ENCODE results near the gene LNX1.

- no peak for TF ChIP-seq POLR2AphosphoS5 (IDR thresholded peaks at IDR 0.05)
- no peak for TF ChIP-seq CTCF (IDR thresholded peaks at IDR 0.05)
- no peak for TF ChIP-seq EP300 (IDR thresholded peaks at IDR 0.05)
- TF ChIP-seq POLR2A (IDR thresholded peaks at IDR 0.05; ENCODE audit: low read depth), result no peak
These were observed 110.4 kb downstream of the LNX1 start for GRCh38 chr4:53480909-53481308.

Data from esophagus muscularis mucosa (tissue), 4 donors.